Immature natural killer cell (primary cell): ENCODE data around the gene CSAG3. TPM values are rescaled to one million over a fixed set of nuclear protein-coding genes. Genes with fewer than 3 reads are reported as not detected.
"Not testable (repeated sequence)": the region's sequence is repeated elsewhere in the genome, so short reads cannot be mapped to it uniquely, and the experiment has no call there.

ENCODE experiments used
- DNase-seq, 3 donors: peaks; one replicate each; pipeline ENCODE4 v3.0.0; 2022; ENCODE audit warnings: mixed read lengths in 1 of 3
- H3K27ac Mint-ChIP-seq, 6 donors: one replicate each; pipeline ENCODE4 v1.8.0; 2020; ENCODE audit warnings: mixed read lengths in 6 of 6, mild to moderate bottlenecking in 5 of 6, inconsistent platforms in 4 of 6, moderate library complexity in 3 of 6
- H3K27me3 Mint-ChIP-seq, 3 donors: one replicate each; pipeline ENCODE4 v1.8.0; 2020 to 2021; ENCODE audit warnings: low read depth in 3 of 3, mild to moderate bottlenecking in 3 of 3, mixed read lengths in 3 of 3, moderate library complexity in 3 of 3, inconsistent platforms in 1 of 3
- H3K36me3 Mint-ChIP-seq, 3 donors: one replicate each; pipeline ENCODE4 v1.8.0; 2020; ENCODE audit warnings: mixed read lengths in 3 of 3, inconsistent platforms in 2 of 3, mild to moderate bottlenecking in 2 of 3
- H3K4me1 Mint-ChIP-seq, 2 donors: one replicate each; pipeline ENCODE4 v1.8.0; 2020; ENCODE audit warnings: inconsistent platforms in 2 of 2, mild to moderate bottlenecking in 2 of 2, mixed read lengths in 2 of 2, moderate library complexity in 1 of 2
- H3K4me3 Mint-ChIP-seq, 5 donors: one replicate each; pipeline ENCODE4 v1.8.0; 2020; ENCODE audit warnings: mild to moderate bottlenecking in 5 of 5, mixed read lengths in 5 of 5, inconsistent platforms in 3 of 5, moderate library complexity in 3 of 5
- H3K9me3 Mint-ChIP-seq, 6 donors: one replicate each; pipeline ENCODE4 v1.8.0; 2020; ENCODE audit warnings: mild to moderate bottlenecking in 6 of 6, mixed read lengths in 6 of 6, inconsistent platforms in 4 of 6, moderate library complexity in 3 of 6
- polyA plus RNA-seq, 3 donors: library from polyadenylated mRNA; unstranded; fragments of 300-500 nt; fragmentation: Illumina TruSeq; gene quantifications; one replicate each; pipeline ENCODE4 v1.2.3, GENCODE V29; 2021

CSAG3 gene
- polyA plus RNA-seq, 3 donors from 2014 or later, result not detected

DNA sequence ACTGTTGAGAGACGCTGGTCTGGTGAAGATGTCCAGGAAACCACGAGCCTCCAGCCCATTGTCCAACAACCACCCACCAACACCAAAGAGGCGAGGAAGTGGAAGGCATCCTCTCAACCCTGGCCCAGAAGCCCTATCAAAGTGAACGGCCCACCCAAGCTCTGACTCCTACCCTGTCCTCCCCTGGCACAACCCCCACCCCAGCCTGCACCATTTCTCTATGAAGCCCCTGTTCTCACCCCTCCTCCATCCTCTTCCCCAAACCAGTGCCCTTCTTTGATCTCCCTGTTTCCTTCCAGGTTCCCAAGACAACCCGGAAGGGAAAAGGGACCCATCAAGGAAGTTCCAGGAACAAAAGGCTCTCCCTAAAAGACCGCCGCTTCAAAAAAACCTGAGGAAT, 526 bp downstream of the CSAG3 start:
- H3K4me3 Mint-ChIP-seq, H3K36me3 Mint-ChIP-seq, DNase-seq, H3K27me3 Mint-ChIP-seq, H3K4me1 Mint-ChIP-seq, H3K27ac Mint-ChIP-seq, H3K9me3 Mint-ChIP-seq: not testable (repeated sequence)

DNA sequence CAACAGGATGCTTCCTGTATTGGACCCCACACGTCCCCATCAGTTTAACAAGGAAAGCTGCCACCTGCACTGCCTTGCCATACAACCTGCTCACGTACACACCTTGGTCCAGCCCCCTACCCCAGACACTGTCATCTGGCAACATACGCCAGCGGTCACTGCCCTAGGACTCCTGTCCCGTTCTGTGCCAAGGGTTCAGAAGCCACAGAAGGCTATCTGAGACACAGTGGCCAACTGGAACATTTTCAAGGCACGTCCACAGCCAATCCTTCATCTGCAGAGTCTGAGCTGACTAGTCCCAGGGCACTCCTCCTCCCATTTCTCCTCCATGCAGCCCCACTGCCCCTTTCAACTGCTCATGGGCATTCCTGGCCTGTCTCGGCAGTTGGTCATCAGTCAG, 2.6 kb downstream of the CSAG3 start:
- not testable (repeated sequence) for H3K27ac Mint-ChIP-seq, H3K4me3 Mint-ChIP-seq, H3K27me3 Mint-ChIP-seq, H3K36me3 Mint-ChIP-seq, DNase-seq, H3K9me3 Mint-ChIP-seq, H3K4me1 Mint-ChIP-seq

DNA sequence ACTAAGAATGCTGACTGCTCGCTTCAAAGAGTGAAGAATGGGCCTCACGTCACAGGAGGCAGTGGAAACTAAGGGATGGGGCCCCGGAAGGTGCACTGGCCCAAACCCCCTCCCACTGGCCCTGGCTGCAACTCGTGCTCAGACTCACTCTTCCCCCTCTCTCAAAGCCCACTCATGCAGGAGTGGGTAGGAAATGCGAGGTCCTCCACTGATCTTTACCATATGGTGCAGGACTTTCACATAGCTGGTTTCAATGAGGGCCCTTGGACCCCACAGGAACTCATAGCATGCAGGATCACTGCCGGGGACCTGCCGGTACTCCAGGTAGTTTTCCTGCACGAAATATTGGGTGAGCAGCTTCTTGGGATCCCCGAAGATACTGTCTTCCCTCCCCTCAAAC, 7.5 kb downstream of the CSAG3 start:
- not testable (repeated sequence) for H3K4me3 Mint-ChIP-seq, H3K27me3 Mint-ChIP-seq, H3K27ac Mint-ChIP-seq, DNase-seq, H3K36me3 Mint-ChIP-seq, H3K9me3 Mint-ChIP-seq, H3K4me1 Mint-ChIP-seq

DNA sequence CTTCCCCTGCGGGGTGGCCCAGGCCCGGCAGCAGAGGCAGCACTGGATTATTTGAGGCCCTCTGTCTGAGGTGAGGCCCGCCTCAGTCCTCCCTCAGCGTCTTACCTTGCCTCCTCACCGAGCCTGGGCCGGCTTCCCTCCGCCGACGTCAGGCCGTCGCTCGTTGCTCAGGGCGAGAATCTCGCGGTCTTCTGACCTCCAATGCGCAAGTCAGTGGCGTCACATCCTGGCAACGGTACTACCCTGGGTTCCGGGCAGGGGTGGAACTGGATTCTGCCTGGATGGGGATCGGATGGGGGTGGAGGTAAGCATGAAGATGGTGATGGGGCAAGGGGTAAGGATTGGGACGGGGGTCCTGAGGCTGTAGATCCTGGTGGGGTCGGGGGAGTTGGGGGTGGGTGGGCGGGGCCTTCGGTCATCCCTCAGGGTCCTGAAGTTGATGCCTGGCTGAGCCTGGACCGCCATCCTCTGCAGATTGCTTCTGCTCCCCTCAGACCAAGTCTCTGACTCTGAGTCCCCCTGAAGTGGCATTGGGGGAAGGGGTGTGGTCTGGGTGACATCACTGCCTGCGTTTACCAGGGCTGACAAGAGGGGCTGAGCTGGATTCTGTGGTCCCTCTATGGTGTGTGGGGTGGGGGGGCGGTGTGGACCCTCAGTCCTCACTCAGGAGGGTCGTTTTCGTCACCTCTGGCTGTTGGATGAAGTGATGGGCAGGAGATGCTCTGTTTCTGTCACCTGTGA, 10.7 kb downstream of the CSAG3 start, which contains the start of gene MAGEA6:
Gene MAGEA6, minus strand, starts transcription at position 141 of the 741 bp plus-strand sequence. CDS start 2,039 bp downstream, outside the sequence.
- H3K36me3 Mint-ChIP-seq, H3K9me3 Mint-ChIP-seq, H3K27ac Mint-ChIP-seq, H3K4me1 Mint-ChIP-seq, H3K4me3 Mint-ChIP-seq, DNase-seq, H3K27me3 Mint-ChIP-seq: not testable (repeated sequence)

DNA sequence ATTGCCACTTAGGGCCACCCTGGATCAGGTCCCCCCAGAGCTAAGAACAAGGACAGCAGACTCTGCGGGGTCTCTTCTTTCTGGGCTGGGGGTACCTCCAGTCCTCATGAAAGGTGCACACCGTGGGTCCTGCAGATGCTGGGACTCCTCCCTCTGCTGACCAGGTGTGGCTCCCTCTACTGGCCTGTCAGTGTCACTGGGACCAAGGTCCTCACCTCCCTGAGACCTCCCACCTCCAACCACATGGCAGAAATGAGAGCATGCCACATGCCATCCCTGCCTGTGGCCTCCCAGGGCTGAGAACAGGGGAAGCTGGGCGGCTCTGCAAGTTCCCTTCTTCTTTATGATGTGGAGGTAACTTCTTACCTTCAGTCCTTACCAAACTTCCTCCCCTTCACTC, 28.0 kb downstream of the CSAG3 start:
- H3K27me3 Mint-ChIP-seq, H3K9me3 Mint-ChIP-seq, H3K4me3 Mint-ChIP-seq, H3K27ac Mint-ChIP-seq, H3K36me3 Mint-ChIP-seq, H3K4me1 Mint-ChIP-seq, DNase-seq: not testable (repeated sequence)

DNA sequence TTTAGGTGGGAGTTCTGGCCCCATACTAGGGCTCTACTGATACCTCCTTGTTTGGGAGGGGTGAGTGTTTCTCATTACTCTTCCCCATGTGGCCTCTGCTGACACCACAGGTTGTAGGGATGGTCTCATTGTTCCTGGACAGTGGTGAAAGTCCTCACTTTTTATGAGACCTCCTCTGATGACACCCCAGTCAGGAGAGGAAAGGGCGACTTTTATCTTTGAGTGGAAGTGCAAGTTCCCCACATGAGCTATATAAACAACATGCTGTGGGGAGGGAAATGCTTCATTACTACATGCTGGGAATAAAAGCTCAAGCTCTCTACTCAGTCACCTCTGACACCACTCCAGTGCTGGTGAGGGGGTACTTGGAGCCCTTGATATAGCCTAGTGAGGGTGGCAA, 39.9 kb downstream of the CSAG3 start:
- Mint-ChIP-seq H3K4me3 (no peak overlapping the region), H3K4me1 (no peaks in the 10 kb centered on the region), H3K36me3 (peaks cover 0 to 3% (median 0%) of the 10 kb centered on the region in 3 donors), H3K27me3 (peaks cover 1 to 17% (median 6%) of the 10 kb centered on the region in 3 donors), H3K9me3 (no peaks in the 10 kb centered on the region), H3K27ac (no peak overlapping the region)
- DNase-seq, result no peak

DNA sequence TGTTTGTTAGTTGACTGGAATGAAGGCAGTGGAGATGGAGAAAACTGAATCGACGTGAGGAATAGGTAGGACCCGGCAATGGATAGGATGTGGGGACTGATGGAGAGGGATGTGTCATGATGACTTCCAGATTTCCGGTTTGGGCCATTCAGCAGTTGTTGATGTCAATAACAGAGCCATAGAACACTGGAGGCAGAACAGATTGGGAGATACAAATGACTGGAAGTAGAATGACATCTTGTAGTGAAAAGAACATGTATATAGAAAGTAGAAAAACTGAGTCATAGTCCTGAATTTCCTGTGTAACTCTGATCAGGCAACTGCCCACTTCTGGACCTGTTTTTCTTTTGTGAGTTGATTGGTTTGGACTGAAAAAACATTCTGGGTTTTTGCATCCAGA, 47.0 kb downstream of the CSAG3 start:
- H3K9me3 Mint-ChIP-seq, result no peaks in the 10 kb centered on the region
- H3K27ac Mint-ChIP-seq, result no peak overlapping the region
- H3K36me3 Mint-ChIP-seq, result peaks cover 0 to 3% (median 0%) of the 10 kb centered on the region in 3 donors
- H3K4me3 Mint-ChIP-seq, result no peak overlapping the region
- H3K4me1 Mint-ChIP-seq, result no peaks in the 10 kb centered on the region
- peaks cover 2 to 29% (median 9%) of the 10 kb centered on the region in 3 donors for H3K27me3 Mint-ChIP-seq
- DNase-seq, result no peak

Other genes starting within 250 kb of the CSAG3 start
- gene GABRQ, start 121.3 kb upstream of the CSAG3 start, polyA plus RNA-seq, result not detected
- gene MAGEA3, start 60.4 kb upstream of the CSAG3 start, polyA plus RNA-seq, result not detected
- gene CSAG2, start 49.9 kb upstream of the CSAG3 start, polyA plus RNA-seq, result not detected
- gene MAGEA2B, start 44.6 kb upstream of the CSAG3 start, polyA plus RNA-seq, result not detected
- gene CSAG1, start 25.5 kb upstream of the CSAG3 start, polyA plus RNA-seq, result not detected
- gene MAGEA12, start 25.5 kb upstream of the CSAG3 start, polyA plus RNA-seq, result not detected
- gene MAGEA2, start 5.4 kb upstream of the CSAG3 start, polyA plus RNA-seq, result not detected
- not detected for gene MAGEA6, start 10.5 kb downstream of the CSAG3 start, polyA plus RNA-seq
- gene CETN2, start 71.5 kb downstream of the CSAG3 start, polyA plus RNA-seq, result 10 to 100 TPM; 31.6 to 45.7 (median 33.4) TPM
- 10 to 100 TPM; 16.5 to 44.8 (median 20.2) TPM for gene NSDHL, start 71.8 kb downstream of the CSAG3 start, polyA plus RNA-seq
- 1 to 10 TPM; 3.2 to 6.2 (median 3.4) TPM for gene ZNF185, start 138.8 kb downstream of the CSAG3 start, polyA plus RNA-seq
- gene PNMA5, start 234.9 kb downstream of the CSAG3 start, polyA plus RNA-seq, result not detected